K562 (cell line): ENCODE data around the gene USPL1. TPM values are rescaled to one million over a fixed set of nuclear protein-coding genes. Genes with fewer than 3 reads are reported as not detected.

ENCODE experiments used
- BRF1 ChIP-seq: IDR thresholded peaks from 3 replicates; pipeline ENCODE4 v1.6.1; 2011; ENCODE audit warnings: borderline replicate concordance, mild to moderate bottlenecking; ENCODE audit not compliant: insufficient read length; ENCODE audit errors: extremely low read depth
- CHD4 ChIP-seq: fragments of 200-600 bp; sonication (generic); IDR thresholded peaks from 3 replicates; pipeline ENCODE4 v1.6.1; 2012; ENCODE audit warnings: low read depth, mild to moderate bottlenecking, mixed read lengths, low read length, inconsistent platforms; ENCODE audit not compliant: insufficient read depth, insufficient replicate concordance, poor library complexity, severe bottlenecking
- CREM ChIP-seq: IDR thresholded peaks from 2 replicates; pipeline ENCODE4 v1.6.1; 2014; ENCODE audit warnings: antibody characterized with exemption, low read depth
- FOXA3 ChIP-seq, 2 experiments: fragments of 450-650 bp in 1 of 2; sonication (generic) in 1 of 2; formaldehyde crosslinking; IDR thresholded peaks in 1 of 2; conservative IDR thresholded peaks in 1 of 2; 2 replicates each; pipeline versions ENCODE4 v1.4.0 to v1.8.0; 2020 to 2022; ENCODE audit warnings: mild to moderate bottlenecking in 2 of 2, missing genetic modification reagents in 1 of 2
- GATAD2B ChIP-seq: fragments of 450-650 bp; IDR thresholded peaks from 2 replicates; pipeline ENCODE4 v1.6.1; 2017; ENCODE audit warnings: mild to moderate bottlenecking, borderline replicate concordance
- PCBP2 ChIP-seq: fragments of 200-400 bp; formaldehyde crosslinking; IDR thresholded peaks from 2 replicates; pipeline ENCODE4 v1.6.1; 2018; ENCODE audit warnings: low read length, low read depth, mild to moderate bottlenecking, moderate library complexity; ENCODE audit not compliant: poor library complexity, severe bottlenecking
- RFX7 ChIP-seq: fragments of 250-450 bp; sonication (Bioruptor Pico); IDR thresholded peaks from 2 replicates; pipeline ENCODE4 v1.5.1; 2021; ENCODE audit warnings: mild to moderate bottlenecking
- STAG1 ChIP-seq: sonication (generic); formaldehyde crosslinking; IDR thresholded peaks from 2 replicates; pipeline ENCODE4 v1.5.0; 2020; ENCODE audit warnings: missing genetic modification reagents, borderline replicate concordance
- TAF15 ChIP-seq: fragments of 200-400 bp; formaldehyde crosslinking; IDR thresholded peaks from 2 replicates; pipeline ENCODE4 v1.6.1; 2017; ENCODE audit warnings: mild to moderate bottlenecking, low read depth, low read length, moderate library complexity
- TAF9B ChIP-seq: fragments of 450-650 bp; IDR thresholded peaks from 2 replicates; pipeline ENCODE4 v1.6.1; 2018; ENCODE audit warnings: mild to moderate bottlenecking; ENCODE audit not compliant: partially characterized antibody
- ZNF263 ChIP-seq: sonication (generic); formaldehyde crosslinking; IDR thresholded peaks from 2 replicates; pipeline ENCODE4 v1.8.0; 2022; ENCODE audit warnings: mild to moderate bottlenecking, missing genetic modification reagents, borderline replicate concordance
- ZNF408 ChIP-seq: fragments of 250-450 bp; sonication (Bioruptor Pico); IDR thresholded peaks from 2 replicates; pipeline ENCODE4 v1.4.0; 2020; ENCODE audit warnings: low read depth, mild to moderate bottlenecking, moderate library complexity
- ZNF699 ChIP-seq: fragments of 250-450 bp; sonication (Bioruptor Pico); IDR thresholded peaks from 2 replicates; pipeline ENCODE4 v1.8.0; 2021; ENCODE audit warnings: mild to moderate bottlenecking, moderate library complexity; ENCODE audit not compliant: insufficient replicate concordance
- polyA plus RNA-seq, 8 experiments: library from polyadenylated mRNA; depleted of rRNA in 4 of 8; stranded (reverse) in 5 of 8; unstranded in 3 of 8; fragments of >200 nt; fragmentation: Nextera tagmentation in 2 of 8; fragmentation: Illumina TruSeq in 1 of 8; extraction: Ambion mirVana in 2 of 8; extraction: Trizol in 1 of 8; gene quantifications; 2 replicates each; pipeline versions ENCODE4 v1.2.1 to v1.2.3, GENCODE V29; 2011 to 2014; ENCODE audit warnings: inconsistent platforms in 1 of 8, missing spikeins in 1 of 8
- total RNA-seq, 7 experiments: library from RNA; depleted of rRNA in 6 of 7; stranded (reverse); fragments of >200 nt in 6 of 7; fragmentation: Illumina TruSeq in 2 of 7; extraction: Trizol in 2 of 7; gene quantifications; 2 replicates each; pipeline versions ENCODE4 v1.2.1 to v1.2.3, GENCODE V29; 2011 to 2021; ENCODE audit warnings: low replicate concordance in 1 of 7
- TF ChIP-seq, protein P1 (sequence below): fragments of 450-650 bp; IDR thresholded peaks from 2 replicates; pipeline ENCODE4 v1.6.1; 2016
- TF ChIP-seq, protein P2 (sequence below), 2 experiments: IDR thresholded peaks; 2 replicates each; pipeline ENCODE4 v1.6.1; 2011; ENCODE audit warnings: borderline replicate concordance in 1 of 2, control low read depth in 1 of 2, low read depth in 1 of 2, low read length in 1 of 2, mild to moderate bottlenecking in 1 of 2, mixed read lengths in 1 of 2, moderate library complexity in 1 of 2; ENCODE audit not compliant: insufficient read depth in 1 of 2, insufficient read length in 1 of 2, poor library complexity in 1 of 2, severe bottlenecking in 1 of 2; ENCODE audit errors: extremely low read depth in 1 of 2
- TF ChIP-seq, protein P3 (sequence below): fragments of 250-450 bp; sonication (Bioruptor Pico); IDR thresholded peaks from 2 replicates; pipeline ENCODE4 v1.9.0; 2021; ENCODE audit warnings: mild to moderate bottlenecking
- TF ChIP-seq, protein P4 (sequence below): sonication (generic); formaldehyde crosslinking; IDR thresholded peaks from 2 replicates; pipeline ENCODE4 v1.8.0; 2023; ENCODE audit warnings: missing genetic modification reagents, mild to moderate bottlenecking, borderline replicate concordance

Gene USPL1
- total and polyA plus RNA-seq, 9 of the 15 experiments (the other 6 are each of a cell fraction or from before 2014, with no cell fraction given) = 5.5 to 18.0 (median 12.0) TPM

DNA sequence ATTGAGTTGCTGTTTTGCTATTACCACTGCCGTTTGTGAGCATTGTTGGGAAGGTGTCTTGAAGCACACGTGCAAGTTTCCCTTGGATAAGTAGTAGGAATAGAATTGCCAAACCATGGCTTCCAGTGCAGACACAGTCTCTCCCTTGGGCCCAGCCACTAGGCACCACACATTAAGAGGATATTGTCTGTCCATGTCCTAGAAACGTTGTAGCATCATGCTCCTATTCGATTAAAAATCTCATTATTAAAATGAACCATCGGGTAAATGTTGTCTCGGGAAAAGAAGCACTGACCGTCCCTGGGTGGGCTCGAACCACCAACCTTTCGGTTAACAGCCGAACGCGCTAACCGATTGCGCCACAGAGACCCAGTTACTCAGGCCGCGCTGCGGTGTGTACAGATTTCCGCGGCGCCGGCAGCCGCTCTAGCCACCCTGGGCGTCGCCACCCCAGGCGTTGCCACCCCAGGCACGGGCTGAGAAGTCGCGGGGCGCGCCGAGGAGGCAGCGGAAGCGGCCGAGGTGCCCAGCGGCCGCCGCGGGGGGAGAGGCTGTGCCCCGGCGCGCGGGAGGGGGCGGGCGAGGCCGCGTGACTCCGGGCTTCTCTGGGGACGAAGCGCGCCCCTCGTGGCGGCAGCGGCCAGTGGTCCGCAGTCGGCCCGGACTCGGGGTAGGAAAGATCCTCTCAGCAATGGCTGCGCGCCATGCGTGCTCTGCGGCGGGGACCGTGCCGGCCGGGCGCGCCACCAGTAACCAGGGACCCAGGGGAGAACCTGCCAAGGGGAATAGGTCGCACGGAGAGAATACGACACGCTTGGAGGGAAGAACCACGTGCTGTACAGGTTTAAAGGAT, 56.2 kb downstream of the USPL1 start (continued):
- TF ChIP-seq, protein P1, sequence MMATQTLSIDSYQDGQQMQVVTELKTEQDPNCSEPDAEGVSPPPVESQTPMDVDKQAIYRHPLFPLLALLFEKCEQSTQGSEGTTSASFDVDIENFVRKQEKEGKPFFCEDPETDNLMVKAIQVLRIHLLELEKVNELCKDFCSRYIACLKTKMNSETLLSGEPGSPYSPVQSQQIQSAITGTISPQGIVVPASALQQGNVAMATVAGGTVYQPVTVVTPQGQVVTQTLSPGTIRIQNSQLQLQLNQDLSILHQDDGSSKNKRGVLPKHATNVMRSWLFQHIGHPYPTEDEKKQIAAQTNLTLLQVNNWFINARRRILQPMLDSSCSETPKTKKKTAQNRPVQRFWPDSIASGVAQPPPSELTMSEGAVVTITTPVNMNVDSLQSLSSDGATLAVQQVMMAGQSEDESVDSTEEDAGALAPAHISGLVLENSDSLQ = no peak
- TF ChIP-seq FOXA3 (CRISPR knock-in tag; conservative IDR thresholded peaks at IDR 0.05 in 1 of 2, IDR thresholded peaks at IDR 0.05 in 1 of 2) = no peak
- no peak for TF ChIP-seq ZNF699 (CRISPR knock-in tag)
- TF ChIP-seq ZNF408 = no peak
- no peak for TF ChIP-seq RFX7
- TF ChIP-seq, protein P2, sequence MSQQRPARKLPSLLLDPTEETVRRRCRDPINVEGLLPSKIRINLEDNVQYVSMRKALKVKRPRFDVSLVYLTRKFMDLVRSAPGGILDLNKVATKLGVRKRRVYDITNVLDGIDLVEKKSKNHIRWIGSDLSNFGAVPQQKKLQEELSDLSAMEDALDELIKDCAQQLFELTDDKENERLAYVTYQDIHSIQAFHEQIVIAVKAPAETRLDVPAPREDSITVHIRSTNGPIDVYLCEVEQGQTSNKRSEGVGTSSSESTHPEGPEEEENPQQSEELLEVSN (IDR thresholded peaks at IDR 0.05; ENCODE audit: borderline replicate concordance in 1 of 2, extremely low read depth in 1 of 2, insufficient read depth in 1 of 2, insufficient read length in 1 of 2, low read depth in 1 of 2, low read length in 1 of 2, poor library complexity in 1 of 2, severe bottlenecking in 1 of 2) = peak; percentile 77 to 81
- TF ChIP-seq PCBP2 = no peak
- TF ChIP-seq STAG1 (CRISPR knock-in tag) = no peak
- TF ChIP-seq GATAD2B = peak; percentile 71; the same call in 1 of the 2 replicates
- TF ChIP-seq TAF9B = no peak
- TF ChIP-seq CREM = peak; percentile 18
- TF ChIP-seq BRF1 = peak; percentile 28
- no peak for TF ChIP-seq CHD4
- TF ChIP-seq TAF15 = no peak
- TF ChIP-seq ZNF263 (CRISPR knock-in tag) = no peak; the same call in 1 of the 2 replicates
- TF ChIP-seq, protein P3, sequence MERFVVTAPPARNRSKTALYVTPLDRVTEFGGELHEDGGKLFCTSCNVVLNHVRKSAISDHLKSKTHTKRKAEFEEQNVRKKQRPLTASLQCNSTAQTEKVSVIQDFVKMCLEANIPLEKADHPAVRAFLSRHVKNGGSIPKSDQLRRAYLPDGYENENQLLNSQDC (CRISPR knock-in tag) = no peak
- TF ChIP-seq, protein P4, sequence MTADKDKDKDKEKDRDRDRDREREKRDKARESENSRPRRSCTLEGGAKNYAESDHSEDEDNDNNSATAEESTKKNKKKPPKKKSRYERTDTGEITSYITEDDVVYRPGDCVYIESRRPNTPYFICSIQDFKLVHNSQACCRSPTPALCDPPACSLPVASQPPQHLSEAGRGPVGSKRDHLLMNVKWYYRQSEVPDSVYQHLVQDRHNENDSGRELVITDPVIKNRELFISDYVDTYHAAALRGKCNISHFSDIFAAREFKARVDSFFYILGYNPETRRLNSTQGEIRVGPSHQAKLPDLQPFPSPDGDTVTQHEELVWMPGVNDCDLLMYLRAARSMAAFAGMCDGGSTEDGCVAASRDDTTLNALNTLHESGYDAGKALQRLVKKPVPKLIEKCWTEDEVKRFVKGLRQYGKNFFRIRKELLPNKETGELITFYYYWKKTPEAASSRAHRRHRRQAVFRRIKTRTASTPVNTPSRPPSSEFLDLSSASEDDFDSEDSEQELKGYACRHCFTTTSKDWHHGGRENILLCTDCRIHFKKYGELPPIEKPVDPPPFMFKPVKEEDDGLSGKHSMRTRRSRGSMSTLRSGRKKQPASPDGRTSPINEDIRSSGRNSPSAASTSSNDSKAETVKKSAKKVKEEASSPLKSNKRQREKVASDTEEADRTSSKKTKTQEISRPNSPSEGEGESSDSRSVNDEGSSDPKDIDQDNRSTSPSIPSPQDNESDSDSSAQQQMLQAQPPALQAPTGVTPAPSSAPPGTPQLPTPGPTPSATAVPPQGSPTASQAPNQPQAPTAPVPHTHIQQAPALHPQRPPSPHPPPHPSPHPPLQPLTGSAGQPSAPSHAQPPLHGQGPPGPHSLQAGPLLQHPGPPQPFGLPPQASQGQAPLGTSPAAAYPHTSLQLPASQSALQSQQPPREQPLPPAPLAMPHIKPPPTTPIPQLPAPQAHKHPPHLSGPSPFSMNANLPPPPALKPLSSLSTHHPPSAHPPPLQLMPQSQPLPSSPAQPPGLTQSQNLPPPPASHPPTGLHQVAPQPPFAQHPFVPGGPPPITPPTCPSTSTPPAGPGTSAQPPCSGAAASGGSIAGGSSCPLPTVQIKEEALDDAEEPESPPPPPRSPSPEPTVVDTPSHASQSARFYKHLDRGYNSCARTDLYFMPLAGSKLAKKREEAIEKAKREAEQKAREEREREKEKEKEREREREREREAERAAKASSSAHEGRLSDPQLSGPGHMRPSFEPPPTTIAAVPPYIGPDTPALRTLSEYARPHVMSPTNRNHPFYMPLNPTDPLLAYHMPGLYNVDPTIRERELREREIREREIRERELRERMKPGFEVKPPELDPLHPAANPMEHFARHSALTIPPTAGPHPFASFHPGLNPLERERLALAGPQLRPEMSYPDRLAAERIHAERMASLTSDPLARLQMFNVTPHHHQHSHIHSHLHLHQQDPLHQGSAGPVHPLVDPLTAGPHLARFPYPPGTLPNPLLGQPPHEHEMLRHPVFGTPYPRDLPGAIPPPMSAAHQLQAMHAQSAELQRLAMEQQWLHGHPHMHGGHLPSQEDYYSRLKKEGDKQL = no peak
